Stimulated activated CD4-positive, alpha-beta T cell treated with anti-CD3 and anti-CD28 coated beads, TNF-alpha, amount 100 ng/mL, for 4 hours (primary cell): ENCODE results near the gene RHCE.
"Not testable (repeated sequence)": the region's sequence is repeated elsewhere in the genome, so short reads cannot be mapped to it uniquely, and the experiment has no call there.

Source experiments
- DNase-seq, 3 experiments: peaks; one replicate each; pipeline ENCODE4 v3.0.0-alpha.2; 2020; ENCODE audit warnings: low read depth in 3 of 3

RHCE gene

DNA sequence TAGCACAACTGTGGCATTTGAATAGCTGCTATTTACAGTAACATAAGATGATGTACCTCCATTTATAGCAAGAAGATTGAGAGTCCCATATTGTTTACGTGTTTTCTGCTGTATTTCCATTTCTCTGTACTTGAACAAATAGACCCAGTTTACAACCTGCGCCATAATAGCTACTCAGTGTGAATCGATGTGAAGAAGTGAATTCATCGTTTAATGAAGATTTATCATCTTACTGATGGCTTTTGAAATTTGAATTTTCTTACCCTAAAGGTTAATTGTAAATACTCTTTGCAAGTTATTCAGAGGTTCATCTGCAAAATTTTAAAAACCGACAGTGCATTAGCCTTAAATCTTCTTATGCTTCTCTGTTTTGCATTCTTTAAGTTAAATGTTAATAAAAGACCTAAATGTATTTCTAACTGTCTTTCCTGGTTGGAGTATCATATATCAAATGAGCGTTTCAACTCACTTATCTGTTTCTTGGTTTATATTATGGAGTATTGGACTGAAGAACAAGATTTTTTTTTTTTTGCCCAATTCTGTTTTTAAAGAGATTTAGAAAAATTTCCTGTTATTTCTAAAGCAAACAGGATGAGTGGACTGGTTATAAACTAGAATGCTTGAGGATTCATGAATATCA is 12.2 kb upstream of the RHCE start:
- no peak for DNase-seq

DNA sequence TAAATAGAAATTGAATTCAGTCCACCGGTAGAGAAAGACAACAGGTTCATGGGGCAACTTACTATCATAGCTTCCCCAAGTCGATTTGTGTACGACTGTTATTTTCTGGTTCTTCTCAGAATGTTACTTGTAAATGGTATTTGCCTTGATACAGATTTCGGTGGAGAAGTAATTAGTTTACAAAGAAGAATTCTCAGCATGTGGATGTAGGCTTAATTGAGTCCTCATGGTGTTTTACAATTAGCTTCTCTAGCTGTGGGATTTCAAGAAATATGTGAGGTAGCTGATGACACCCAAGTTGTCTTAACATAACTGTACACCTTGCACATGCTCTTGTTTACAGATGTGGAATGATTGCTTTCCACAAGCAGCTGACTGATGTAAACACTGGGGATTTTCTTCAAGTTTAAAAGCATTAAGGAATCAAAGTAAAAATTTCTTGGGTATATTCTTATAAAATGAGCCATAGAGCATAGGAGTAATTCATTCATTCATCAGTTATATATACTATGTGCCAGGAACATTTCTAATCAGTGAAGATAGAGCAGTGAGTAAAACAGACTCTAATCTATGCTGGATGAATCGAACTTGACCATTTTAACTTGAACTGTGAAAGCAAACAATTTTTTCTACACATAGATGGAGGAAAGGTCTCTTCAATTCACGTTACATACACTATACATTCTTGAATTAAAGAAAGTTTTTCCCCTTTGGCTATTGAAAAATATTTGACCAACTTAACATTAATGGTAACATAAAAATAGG is 11.5 kb upstream of the RHCE start:
- DNase-seq, result no peak

DNA sequence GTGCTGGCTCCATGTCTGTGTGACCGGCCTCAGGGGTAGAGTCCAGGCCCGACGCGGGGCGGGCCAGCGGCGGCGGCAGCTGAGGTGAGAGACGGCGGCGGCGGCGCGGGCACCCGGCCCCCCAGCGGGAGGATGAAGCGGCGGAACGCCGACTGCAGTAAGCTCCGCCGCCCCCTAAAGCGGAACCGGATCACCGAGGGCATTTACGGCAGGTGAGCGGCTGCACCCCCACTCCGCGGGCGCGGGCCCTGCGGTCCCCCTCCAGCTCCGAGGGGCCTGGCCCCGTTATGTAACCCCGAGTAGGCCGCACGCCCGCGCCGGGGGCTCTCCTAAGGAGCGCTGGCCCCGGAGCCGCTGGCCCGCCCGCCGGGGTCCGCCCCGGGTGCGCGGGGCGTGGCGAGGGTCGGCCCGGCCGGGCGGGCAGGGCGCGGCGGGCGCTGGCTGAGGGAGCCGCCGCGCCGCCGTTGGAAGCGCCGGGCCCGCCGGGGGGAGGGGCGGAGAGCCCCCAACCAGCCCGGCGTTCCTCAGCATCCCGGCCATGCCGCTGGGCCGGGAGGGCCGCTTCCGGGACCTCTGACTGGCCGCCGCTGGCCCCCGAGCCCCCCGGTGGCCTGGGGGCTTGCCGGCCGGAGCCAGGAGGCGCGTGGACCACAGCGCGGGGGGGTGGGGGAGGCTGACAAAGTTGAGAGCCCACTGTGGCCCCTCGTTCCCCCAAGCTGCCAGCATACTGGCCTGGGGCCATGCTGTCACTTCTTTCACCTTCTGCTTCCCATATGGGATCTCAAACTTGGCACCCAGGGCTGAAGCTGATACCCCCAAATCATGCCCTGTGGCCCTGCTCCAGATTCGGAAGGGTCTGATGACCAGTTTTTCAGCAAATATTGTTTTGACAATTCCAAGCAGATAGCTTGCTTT is 10.6 kb upstream of the RHCE start:
- no peak for DNase-seq

DNA sequence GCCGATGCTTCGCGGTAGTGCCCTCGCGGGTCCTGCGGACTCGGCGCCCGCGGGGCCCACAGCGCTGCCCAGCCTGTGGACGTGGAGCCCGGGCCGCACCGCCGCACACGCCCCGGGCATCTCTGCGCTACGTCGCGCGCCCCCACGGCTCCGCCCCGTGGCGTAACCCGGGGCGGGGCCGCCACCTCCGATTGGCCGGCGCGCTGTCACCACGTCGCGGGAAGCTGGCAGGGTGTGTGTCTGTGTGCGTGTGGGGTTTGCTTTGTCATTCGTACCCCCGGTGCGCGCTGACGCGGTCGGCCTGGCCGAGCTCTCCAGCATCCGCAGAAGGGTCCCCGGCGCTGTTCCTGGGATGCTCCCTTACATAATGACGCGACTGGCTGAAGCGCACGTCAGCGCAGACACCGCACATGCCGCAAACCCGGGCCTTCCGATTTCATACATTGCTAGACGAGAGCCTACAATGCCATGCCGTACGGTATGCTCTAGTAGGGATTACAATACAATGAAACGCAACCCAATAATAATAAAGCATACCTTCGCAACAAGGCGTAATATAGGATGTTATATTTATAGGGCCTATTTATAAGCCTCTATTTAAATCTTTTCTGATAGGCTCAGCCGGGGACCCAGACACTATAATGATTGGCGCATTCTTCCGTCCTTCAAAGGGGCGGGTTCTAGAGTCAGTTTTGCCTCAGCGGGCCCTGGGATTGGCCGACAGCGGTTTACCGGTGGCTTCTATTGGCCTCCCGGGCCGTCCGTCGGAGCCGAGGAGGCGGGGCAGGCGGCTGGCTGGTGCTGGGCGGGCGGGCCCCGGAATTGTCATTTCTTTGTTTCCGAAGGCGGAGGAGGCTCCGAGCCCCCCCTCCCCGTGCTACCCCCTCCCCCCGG is 9.7 kb upstream of the RHCE start, which contains the start of gene MACO1:
MACO1 (plus strand) TSS at position 825 of the 894 bp plus-strand sequence. CDS start 202 bp downstream, outside the sequence.
- peak; percentile 94 to 96 (median 95) for DNase-seq

DNA sequence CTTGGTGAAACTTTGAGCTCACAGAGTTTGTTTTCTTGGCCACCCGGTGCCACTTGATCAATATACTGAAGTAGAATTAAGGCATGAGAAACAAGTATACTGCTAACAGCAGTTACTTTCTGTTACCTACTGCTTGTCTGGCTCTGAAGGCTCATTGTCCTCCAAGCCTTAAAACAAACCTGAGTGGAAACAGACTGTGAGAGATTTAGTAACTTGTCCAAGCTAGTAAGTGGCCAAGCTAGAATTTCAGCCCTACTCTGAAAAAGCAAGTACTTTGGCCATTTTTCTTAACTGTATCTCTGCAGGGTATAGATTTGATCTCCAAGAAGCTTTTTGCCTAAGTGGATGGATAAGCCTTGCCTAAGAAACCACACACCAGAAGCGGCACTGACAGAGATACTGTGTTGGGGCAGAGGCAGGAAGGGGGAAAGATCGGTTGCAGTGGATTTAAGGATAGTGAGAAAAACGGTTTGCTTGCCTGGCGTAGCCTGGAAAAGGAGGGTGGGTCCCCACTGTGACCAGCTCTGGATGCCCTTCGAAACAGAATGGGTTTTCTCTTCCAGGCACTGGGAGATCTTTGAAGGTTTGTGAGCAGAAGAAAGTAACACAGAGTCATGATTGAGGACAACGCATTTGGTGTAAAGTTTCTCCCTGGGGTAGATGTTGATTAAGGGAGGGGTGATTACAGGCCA is 8.0 kb upstream of the RHCE start:
- no peak for DNase-seq

DNA sequence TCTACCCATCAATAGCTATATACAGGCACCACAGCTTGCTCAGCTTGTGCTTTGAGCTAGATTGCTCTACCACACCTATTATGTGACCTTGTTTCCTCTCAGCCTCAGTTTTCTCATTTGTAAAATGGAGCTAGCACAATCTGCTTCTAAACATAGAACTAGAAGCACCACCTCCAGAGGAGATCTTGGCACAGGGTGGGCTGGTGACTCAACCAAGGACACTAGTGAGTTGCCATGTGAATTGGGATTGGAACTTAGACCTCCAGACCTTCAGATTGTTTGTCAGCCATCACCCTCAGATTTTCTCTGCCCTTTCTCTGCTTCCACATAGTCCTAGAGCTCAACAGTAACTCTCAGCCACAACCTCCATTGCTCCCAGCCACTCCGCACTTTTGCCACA is 7.1 kb upstream of the RHCE start:
- DNase-seq, result no peak

DNA sequence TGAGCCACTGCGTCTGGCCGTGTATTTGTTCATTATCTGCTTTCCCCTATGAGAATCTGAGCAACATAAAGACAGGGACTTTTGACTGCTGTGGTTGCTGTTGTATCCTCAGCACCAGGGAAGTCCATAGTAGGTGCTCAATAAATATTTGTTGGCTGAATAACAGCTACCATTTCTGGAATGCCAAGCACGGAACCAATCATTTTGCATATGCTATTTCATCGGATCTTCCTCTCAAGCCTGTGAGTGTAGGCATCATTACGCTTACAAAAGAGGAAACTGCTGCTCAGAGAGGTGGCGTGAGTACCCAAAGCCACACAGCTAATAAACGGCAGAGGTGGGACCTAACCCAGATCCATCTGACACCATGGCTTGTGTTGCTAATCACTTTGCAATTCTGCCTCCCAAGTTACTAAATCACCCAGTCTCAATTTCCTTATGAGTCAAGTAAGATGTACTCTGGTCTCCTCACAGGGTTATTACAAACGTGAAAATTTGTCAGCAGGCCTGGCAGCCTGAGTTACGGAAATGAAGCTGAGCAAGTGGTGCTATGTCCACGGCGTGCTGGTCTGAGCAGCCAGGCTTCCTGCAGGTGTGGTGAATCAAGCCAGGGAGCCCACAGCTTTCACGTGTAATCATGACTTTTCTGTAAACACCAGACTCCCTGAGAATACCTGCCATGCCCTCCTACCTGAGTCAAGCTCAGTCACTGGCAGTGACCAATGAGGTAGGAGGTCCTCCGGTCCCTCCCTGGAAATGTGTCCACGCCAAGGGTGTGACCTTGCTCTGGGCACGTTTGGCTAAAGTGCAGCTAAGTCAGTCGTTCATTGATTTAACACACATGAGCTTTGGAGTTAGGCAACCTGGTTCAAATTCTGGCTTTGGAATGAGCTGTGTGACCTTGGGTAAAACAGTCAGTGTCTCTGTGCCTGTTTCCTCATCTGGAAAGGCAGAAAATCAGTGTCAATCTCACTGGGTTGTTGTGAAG is 4.8 kb upstream of the RHCE start:
- no peak for DNase-seq

DNA sequence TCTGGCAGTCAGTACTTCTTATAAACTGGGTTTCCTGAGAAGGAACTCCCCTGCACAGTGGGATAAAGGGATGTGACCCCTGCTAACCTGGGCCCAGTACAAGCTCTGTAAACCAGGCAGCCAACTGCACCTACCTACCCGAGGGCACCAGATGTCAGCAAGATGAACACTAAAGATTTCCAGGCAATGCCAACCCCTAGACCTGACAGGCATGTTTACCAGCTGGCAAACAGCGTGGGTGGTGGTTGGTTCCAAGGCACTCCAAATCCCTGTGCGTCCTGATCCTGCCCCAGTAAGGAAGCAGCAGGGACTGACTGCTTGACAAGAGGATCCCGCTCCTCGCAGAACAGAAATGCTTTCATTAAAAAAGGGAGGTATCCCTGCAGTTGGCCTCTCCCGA is 2.6 kb upstream of the RHCE start:
- DNase-seq, result not testable (repeated sequence)

DNA sequence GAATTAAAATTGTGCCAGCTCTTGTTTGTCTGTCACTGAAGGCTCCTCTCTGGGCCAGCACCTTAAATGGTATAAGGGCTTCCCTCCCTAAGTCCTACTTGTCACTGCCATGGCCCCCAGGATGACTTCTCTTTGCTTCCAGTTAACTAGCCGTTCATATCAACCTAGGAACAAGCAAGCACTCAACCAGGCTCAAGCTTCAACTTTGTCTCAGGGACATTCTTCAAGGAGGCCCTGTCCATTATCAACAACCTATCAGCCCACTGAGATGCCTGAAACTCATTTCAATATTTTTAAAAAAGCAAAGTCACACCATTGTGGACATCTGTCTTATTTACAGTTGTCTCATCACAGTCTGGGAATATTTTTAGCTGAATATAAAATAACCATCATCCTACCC is 1.3 kb downstream of the RHCE start:
- not testable (repeated sequence) for DNase-seq

DNA sequence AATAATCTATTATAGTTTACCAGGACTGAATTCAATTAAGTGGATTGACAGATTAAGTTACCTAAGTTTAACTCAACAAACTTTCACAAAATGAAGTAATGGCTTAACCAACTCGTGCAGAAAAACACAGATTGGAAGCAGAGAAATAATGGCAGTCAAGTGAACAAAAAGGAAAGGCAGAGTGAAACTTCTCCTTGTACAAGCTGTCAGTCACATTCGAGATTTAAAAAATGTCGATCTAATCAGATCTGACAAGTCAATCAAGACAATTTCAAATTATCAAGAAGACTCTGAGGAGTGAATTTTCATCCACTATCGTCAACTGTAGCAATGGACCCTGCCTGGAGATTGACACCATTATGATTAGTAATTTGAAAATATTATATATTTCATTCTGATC is 3.3 kb downstream of the RHCE start:
- not testable (repeated sequence) for DNase-seq

DNA sequence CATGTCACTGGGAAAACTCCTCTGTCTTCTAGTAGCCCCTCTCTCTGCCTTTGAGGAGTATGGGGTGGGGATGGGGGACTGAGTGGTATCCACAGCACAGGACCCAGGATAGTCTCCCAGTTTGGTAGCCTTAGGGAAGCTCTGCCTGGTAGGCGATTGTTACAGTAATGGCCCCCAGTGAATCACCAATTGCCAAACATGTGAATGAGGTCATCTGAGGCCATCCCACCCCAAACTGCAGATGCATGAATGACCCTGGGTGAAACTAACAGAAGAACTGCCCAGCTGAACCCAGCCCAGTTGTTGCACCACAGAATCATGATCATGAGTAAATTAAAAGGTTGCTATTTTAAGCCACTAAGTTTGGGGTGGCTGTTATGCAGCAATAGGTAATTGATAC is 6.0 kb downstream of the RHCE start:
- not testable (repeated sequence) for DNase-seq

DNA sequence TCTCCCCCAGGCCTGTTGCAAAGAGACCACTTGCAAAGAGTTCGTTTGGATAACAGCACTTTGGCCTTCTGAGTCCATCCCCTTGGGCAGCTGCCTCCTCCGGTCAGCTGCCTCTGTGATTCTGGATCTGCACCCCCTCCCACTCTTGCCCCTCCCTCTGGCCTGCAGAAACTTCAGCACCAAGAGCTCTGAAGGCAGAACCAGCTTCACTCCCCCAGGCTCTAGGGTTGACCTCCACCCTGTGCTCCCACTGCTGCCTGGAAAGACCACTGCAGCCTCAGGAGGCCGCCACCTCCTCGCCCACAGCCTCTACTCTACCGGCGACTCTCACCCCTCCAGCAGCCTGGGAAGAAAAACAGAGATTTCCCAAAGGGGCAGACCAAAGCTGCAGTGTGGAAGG is 6.5 kb downstream of the RHCE start:
- not testable (repeated sequence) for DNase-seq

DNA sequence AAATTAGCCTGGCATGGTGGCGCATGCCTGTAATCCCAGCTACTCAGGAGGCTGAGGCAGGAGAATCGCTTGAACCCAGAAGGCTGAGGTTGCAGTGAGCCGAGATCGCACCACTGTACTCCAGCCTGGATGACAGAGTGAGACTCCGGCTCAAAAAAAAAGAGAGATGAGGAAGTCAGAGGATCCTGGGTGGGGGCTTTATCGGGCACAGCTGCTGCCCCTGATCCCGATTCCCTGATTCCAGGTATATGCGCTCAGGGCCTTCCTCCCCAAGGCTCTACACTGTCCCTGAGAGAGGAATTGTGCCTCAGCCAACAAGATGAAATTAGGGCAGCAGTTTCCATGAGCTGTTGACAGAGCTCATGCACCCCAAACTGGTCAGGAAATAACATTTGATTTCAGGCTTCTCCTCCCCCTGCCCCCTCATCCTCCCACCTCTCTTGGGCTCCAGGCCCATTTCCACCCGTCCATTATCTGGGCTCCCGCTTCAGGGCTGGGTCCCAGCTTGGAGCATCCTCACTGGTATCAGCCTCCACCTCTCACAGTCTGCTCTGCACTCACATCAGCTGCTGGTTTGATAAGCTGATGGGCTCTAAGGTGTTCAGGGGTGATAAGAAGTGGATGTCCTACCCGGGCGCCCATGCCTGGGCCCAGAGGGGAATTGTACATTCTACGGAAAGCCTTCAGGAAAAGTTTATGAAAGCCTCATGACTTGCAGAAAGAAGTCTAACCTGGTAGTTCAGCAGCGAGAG is 7.6 kb downstream of the RHCE start:
- DNase-seq, result not testable (repeated sequence)

DNA sequence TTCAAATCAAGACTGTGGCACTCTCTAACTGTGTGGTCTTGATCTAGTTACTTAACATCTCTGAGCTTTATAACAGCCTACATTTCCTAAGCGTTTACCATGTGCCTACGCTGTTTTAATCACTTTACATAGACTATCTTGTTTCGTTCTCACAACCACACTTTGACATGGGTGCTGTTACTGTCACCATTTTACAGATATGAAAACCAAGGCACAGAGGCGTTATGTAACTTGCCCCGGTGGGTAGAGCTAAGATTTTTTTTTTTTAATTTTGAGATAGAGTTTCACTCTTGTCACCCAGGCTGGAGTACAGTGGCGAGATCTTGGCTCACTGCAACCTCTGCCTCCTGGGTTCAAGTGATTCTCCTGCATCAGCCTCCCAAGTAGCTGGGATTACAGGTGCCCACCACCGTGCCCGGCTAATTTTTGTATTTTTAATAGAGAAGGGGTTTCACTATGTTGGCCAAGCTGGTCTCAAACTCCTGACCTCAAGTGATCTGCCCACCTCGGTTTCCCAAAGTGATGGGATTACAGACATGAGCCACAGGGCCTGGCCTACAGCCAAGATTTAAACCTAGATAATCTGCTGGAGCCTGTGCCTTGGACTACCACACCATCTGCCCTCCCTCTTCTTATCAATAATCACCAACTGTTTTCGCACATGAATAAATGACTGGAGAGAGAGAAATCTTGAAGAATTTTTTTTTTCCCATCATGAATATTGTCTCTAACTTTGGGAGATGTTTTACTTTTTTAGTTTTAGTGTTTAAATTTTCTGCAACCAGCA is 10.8 kb downstream of the RHCE start:
- not testable (repeated sequence) for DNase-seq

DNA sequence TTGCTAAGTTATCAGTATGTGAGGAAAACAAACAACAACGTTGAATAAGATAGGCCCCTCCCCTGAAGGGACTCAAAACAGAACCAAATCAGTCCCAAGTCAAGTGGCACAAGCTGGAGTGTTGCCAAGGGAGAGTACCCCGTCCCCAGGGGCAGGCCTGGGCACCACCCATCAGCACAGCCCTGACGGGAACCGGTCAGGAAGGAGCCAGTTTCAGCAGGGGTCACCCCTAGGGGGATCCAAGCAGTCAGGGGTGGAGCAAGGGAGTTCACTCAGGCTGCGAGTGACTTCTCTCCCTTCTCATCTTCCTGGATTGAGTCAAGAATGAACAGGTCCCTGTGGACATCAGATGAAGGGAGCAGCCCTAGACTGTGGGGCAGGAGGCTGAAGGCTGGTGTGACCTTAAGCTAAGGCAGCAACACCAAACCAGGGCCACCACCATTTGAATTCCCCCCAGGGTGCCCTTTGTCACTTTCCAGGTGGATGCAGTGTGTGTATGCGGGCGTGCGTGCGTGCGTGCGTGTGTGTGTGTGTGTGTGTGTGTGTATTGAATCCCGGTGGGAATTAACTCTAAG is 14.8 kb downstream of the RHCE start:
- DNase-seq, result not testable (repeated sequence)

DNA sequence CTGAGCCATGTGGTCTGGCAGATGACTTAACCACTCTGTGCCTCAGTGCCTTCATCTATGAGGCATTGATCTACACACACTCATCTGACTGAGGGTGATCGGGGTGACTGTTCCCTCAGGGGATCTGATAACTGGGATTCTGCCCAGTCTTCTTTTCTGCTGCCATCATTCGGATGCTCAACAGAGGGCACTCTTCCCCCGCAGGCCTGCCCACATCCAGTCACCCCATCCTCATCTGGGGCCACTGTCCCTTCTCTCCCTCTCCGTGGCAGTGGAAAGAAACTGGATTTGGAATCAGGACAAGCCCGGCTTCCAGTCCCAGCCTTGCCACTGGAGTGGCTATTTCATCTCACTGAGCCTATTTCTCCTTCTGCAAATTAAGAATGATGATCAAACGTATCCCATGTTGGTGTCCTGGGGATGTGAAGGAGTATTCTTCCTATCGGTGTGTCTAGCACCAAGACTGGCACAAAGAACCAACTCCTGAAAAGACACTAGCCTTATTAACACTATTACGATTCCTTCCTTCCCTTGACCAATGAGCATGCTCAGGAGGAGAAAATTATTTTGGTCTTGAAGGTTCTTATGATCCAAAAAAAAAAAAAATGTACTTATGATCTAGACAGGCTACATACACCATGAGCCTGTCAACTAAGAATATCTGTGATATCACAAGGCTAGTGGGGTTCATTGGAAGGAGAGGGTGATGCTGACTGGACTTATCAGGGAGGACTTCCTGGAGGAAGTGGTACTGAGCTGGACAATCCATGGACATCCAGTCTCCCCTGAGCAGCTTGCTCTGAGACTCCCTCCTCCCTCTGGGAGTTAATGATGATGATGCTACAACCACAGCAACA is 17.4 kb downstream of the RHCE start:
- not testable (repeated sequence) for DNase-seq
